HG03442 (cell line): ENCODE results near the gene SCAMP2.
"Not testable (repeated sequence)": the region's sequence is repeated elsewhere in the genome, so short reads cannot be mapped to it uniquely, and the experiment has no call there.

Experiments
- ATAC-seq: cut with Tn5 transposase; IDR thresholded peaks from one replicate; pipeline ENCODE4 v1.9.1; 2021; ENCODE audit warnings: mild to moderate bottlenecking, moderate library complexity; ENCODE audit not compliant: unreplicated experiment

SCAMP2 gene

GRCh38 chr15:74873036-74873755, at the start of gene SCAMP2:
Gene SCAMP2 (minus strand): TSS chr15:74873365. CDS start chr15:74873255, 110 bp downstream.
- peak; percentile 75 for ATAC-seq

GRCh38 chr15:74920456-74920855, 47.3 kb upstream of the SCAMP2 start:
- ATAC-seq: no peak

- ATAC-seq: no peak
Observed at GRCh38 chr15:74917676-74918075, 44.5 kb upstream of the SCAMP2 start.

GRCh38 chr15:74913799-74914198, 40.6 kb upstream of the SCAMP2 start:
- not testable (repeated sequence) for ATAC-seq

GRCh38 chr15:74913041-74913440, 39.9 kb upstream of the SCAMP2 start:
- no peak for ATAC-seq

- no peak for ATAC-seq
Observed at GRCh38 chr15:74908635-74909034, 35.5 kb upstream of the SCAMP2 start.

- ATAC-seq: no peak
Observed at GRCh38 chr15:74907163-74907870, 34.2 kb upstream of the SCAMP2 start.

GRCh38 chr15:74906450-74907162, 33.4 kb upstream of the SCAMP2 start, which contains the start of gene FAM219B:
Gene FAM219B (minus strand): TSS chr15:74906851. CDS start chr15:74906800, 51 bp downstream.
- ATAC-seq: peak; percentile 83

- ATAC-seq: peak; percentile 16
Observed at GRCh38 chr15:74906067-74906449, 32.9 kb upstream of the SCAMP2 start.

- no peak for ATAC-seq
Observed at GRCh38 chr15:74904190-74904805, 31.1 kb upstream of the SCAMP2 start.

GRCh38 chr15:74903676-74904075, 30.5 kb upstream of the SCAMP2 start:
- ATAC-seq: no peak

- no peak for ATAC-seq
Observed at GRCh38 chr15:74902295-74903075, 29.3 kb upstream of the SCAMP2 start.

GRCh38 chr15:74901612-74902063, 28.5 kb upstream of the SCAMP2 start:
- ATAC-seq: no peak

GRCh38 chr15:74897300-74897701, 24.1 kb upstream of the SCAMP2 start:
- no peak for ATAC-seq

- ATAC-seq: no peak
Observed at GRCh38 chr15:74896316-74896715, 23.2 kb upstream of the SCAMP2 start.

GRCh38 chr15:74895830-74896229, 22.7 kb upstream of the SCAMP2 start:
- no peak for ATAC-seq

- not testable (repeated sequence) for ATAC-seq
Observed at GRCh38 chr15:74894383-74894782, 21.2 kb upstream of the SCAMP2 start.

- ATAC-seq: no peak
Observed at GRCh38 chr15:74893627-74894026, 20.5 kb upstream of the SCAMP2 start.

GRCh38 chr15:74892931-74893330, 19.8 kb upstream of the SCAMP2 start:
- ATAC-seq: no peak

GRCh38 chr15:74892313-74892712, 19.1 kb upstream of the SCAMP2 start:
- no peak for ATAC-seq
